NCI-H1105 treated with DMSO at 0.1 percent for 48 hours (cell line): ENCODE results near the gene ETDA.
"Not testable (repeated sequence)": the region's sequence is repeated elsewhere in the genome, so short reads cannot be mapped to it uniquely, and the experiment has no call there.

ENCODE experiments used
- DNase-seq: peaks from one replicate; lab custom pipeline; 2025; lab: John Stamatoyannopoulos, UW

The ETDA gene

DNA sequence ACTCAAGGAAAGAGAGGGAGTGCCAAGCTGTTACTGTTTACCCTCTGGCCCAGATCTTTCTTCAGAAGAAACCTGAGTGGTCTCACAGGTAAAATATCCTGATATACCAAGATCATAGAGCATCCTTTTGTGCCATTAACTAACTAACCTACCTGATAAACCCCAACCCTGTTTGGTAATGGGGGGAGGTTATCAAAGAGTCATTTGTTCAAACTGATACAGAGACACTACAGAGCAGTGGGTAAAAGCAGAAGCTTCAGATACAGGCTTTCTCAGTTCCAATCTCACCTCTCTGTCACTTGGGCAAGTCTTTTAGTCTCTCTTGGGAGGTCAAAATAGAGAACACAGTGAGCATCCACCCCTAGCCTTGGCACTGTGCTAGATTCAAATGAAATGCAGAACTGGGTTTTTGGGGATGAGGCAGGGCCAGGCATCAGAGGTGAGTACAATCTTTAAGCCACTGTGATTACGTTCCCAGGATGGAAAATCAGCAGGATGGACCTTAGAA is at the start of gene ETDA:
Gene ETDA, plus strand, starts transcription at position 51 of the 508 bp plus-strand sequence. CDS start 1,216 bp downstream, outside the sequence.
- DNase-seq, result not testable (repeated sequence)

DNA sequence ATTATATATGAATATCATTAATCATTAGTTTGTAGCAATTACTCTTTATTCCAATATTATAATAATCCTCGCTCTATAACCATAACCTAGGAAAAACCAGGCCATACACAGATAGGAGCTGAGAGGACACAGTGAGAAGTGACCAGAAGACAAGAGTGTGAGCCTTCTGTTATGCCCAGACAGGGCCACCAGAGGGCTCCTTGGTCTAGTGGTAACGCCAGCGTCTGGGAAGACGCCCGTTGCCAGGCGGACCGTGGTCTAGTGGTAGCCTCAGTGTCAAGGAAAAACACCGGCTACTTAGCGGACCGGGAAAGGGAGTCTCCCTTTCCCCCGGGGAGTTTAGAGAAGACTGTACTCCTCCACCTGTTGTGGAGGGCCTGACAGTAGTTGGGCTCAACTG is 45.4 kb upstream of the ETDA start:
- DNase-seq, result not testable (repeated sequence)

DNA sequence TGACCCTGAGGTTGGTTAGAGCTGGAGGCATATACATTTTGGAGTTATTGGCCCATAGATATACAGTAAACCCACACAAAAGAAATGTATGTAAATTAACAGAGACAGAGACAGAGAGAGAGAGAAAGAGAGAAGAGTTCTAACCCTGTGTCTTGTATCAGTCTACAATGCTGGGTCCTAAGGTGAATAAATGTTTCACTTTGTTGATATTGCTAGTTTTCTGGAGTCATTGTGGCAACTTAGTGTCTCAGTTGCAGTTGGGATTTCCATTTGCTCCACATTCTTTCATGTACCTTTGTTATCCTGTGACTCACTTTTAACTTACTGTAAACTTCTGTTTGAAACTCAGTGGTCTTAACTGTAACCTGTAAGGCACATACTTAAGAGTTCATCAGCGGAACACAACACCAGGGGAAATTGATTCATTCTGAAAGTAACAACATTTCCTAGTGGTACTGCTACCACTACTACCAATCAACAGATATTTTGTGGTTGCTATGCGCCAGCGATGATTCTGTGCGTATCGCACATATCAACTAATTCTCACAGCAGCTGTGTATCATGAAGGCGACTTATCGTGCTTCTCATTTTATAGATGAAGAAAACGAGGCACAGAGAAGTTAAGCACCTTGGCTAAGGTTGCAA is 38.5 kb upstream of the ETDA start:
- no peak for DNase-seq

DNA sequence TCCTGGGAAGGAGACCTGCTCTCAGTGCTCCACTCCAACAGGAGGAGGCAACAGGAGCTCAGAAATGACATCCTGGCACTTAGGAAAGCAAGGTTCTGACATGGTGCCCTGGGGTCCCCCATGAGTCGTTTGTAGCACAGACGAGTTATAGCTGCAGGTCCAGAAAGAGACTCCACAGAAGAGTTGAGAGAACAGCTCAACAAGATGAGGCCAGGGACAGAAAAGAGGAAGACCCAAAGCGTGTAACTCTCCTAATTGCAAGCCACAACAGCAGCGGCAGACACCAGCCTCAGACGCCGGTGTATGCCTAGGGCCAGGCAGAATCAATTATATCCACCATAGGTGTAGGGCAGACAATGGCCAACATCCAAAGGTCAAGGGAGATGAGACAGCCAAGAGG is 5.9 kb upstream of the ETDA start:
- not testable (repeated sequence) for DNase-seq

DNA sequence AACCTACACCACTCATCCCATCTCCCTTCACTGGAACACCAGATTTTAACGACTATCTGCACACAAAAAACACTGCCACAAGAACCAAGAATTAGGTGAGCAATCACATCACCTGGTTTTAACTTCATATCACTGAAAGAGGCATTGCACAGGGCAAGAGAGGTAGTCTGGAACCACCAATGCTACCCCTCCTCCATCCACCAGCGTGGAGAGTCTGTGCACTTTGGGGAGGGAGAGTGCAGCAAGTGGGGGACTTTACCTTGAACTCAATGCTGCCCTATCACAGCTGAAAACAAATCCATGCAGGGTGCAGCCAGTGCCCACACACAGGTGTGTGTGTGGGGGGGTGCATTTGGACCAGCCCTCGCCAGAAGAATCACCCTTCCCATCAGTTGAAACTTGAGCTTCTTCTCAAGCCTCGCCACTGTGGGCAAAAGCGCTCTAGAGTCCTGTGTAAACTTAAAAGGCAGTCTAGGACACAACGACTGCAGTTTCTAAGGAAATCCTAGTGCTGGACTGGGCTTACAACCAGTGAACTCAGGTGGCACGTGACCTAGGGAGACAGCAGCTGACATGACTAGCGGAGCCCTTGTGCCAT is 4.3 kb downstream of the ETDA start:
- DNase-seq, result not testable (repeated sequence)

DNA sequence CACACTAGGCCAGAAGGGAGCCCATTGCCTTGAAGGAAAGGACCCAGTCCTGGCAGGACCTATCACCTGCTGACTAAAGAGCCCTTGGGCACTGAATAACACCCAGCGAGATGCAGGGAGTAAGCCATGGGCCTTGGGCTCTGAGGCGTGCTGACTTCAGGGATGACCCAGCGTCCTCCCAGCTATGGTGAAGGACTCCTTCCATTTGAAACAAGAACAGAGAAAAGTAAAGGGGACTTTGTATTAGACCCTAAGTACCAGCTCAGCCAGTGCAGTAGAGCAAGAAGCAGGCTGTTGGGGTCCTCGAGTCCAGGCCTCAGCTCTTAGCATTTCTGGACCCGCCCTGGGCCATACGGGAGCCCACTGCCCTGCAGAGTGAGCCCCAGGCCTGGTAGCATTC is 5.1 kb downstream of the ETDA start:
- no peak for DNase-seq

DNA sequence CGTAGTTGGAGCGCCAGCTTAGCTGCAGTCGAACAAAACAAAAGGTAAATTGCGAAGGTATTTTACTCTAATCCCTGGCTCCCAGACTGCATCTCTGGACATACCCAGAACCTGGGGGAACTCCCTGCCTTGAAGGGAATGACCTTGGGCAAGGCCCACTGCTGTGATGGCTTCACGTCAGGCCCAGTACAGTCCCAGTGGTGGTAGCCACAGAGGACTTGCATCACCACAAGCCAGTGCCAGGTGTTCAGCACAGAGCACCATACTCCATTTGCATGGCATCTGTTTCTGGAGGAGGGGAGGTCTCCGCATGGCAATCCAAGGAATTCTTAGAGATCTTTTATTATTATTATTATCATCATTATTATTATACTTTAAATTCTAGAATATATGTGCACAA is 5.6 kb downstream of the ETDA start:
- no peak for DNase-seq

DNA sequence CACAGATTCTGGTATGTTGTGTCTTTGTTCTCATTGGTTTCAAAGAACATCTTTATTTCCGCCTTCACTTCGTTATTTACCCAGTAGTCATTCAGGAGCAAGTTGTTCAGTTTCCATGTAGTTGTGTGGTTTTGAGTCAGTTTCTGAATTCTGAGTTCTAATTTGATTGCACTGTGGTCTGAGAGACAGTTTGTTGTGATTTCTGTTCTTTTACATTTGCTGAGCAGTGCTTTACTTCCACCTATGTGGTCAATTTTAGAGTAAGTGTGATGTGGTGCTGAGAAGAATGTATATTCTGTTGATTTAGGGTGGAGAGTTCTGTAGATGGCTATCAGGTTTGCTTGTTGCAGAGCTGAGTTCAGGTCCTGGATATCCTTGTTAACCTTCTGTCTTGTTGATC is 9.1 kb downstream of the ETDA start:
- not testable (repeated sequence) for DNase-seq

DNA sequence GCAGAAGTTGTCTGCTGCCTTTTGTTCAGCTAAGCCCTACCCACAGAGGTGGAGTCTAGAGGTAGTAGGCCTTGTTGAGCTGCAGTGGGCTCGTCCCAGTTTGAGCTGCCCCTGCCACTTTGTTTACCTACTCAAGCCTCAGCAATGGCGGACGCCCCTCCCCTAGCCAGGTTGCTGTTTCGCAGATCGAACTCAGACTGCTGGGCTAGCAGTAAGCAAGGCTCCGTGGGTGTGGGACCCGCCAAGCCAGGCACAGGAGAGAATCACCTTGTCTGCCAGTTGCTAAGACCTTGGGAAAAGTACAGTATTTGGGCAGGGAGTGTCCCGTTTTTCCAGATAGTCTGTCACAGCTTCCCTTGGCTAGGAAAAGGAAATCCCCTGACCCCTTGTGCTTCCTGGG is 11.5 kb downstream of the ETDA start:
- DNase-seq, result not testable (repeated sequence)

DNA sequence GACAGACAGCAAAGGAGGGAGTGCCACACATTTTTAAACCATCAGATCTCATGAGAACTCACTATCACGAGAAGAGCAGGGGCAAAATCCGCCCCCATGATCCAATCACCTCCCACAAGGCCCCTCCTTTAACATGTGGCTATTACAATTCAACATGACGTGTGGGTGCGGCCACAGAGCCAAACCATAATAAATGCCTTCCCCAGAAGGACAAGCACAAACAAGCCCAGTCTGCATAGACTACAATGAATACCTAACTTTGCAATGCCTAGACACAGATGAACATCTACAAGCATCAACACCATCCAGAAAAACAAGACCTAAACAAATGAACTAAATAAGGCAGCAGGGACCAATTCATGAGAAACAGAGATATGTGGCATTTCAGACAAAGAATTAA is 12.3 kb downstream of the ETDA start:
- no peak for DNase-seq

DNA sequence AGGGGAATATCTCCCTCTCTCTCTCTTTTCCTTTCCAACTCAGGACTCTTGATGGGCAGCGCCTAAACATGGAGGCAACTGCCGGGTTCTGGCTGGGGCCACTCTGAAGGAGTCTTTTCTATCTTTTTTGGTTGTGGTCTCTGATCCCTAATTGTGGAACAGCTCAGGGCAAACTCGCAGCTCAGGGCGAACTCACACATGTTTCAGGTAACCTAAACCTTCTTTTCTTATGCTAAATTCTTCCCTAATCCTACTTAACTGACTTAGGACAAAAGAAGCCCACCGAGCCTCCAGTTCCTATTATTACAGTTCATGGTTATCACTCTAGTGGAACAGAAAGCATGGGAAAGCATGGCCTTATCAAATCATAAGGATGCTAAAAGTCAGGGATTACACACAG is 21.3 kb downstream of the ETDA start:
- no peak for DNase-seq

DNA sequence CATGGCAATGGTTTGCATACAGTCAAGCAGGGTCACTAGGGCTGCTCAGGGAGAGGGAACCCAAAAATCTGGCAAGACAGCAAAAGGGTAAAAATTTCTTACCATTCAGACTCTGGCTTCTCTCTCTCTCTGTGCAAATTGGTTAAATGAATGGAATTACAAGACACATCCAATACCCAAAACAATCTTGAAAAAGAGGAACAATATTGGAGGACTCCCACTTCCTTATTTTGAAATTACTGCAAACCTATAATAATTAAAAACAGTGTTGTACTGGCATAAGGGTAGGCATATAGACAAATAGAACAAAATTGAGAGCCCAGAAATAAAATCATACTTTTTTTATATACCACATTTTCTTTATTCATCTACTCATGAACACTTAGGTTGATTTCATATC is 24.1 kb downstream of the ETDA start:
- no peak for DNase-seq

DNA sequence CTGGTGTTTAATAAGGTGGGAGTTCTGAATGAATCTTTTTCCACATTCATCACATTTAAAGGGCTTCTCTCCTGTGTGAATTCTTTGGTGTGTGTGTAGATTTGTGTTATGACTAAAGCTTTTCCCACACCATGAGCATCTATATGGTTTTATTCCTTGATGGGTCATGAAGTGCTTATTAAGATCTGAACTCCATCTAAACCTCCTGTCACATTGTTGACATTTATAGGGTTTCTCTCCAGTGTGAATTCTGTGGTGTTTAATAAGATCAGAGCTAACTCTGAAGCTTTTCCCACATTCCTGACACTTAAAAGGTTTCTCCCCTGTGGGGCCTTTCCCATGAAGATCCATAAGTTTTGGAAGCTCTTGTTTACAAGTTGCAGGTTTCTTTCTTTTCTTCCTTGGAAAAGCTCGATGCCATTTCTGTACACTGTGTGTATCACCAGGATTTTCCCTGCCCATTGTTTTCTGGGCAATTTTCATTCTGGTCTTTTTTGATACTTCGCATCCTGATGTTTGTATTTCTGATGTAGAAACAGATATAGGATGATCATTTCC is 35.5 kb downstream of the ETDA start:
- DNase-seq, result no peak

DNA sequence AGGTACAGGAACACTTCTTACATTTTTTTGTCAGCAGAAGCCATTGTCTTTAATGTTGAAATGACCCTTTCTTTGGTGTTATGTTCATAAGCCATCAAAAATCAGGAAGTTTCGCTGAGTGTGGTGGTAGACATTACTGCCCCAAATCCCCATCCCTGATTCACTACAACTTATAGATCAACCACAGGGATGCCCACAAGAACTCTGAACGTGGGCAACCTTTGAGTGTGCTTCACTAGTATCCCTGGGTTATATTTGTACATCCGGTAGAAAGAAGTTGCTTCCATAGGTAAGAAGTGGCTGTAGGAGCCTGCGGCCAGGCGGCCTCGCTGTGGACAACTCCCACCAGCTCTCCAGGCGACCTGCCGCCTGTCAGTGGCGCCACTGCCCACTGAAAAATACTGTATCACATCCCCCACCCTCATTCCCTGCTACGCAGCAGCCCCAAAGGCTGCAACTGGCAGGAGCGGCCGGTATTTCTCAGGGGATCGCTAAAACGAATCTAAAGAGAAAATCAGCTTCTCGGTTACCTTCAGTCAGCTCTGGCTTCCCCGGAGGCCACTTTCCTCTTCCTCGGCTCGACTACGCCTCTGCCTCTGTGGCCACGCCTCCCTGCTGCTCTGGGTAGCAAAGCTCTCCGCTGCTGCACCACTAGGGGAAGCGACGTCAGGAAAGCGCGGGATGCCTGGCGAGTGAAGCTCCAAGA is 43.5 kb downstream of the ETDA start:
- peak; percentile 54 for DNase-seq

DNA sequence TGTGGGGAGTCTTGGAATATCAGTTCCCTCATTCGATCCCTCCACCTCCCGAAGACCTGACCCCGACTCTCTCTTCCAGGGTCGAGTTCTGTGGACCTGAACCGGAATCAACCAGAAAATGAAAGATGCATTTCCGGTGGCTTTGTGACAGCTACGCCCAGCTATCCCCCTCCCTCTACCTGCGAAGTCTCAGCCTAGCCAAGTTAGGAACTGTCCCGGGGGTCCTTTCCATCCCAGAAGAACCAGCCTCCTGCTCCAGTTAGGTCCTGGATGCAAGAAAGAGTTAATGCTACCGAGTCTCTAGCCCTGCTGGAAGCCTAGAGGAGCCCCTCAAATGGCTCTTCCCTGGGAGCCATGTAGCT is 44.1 kb downstream of the ETDA start:
- no peak for DNase-seq

DNA sequence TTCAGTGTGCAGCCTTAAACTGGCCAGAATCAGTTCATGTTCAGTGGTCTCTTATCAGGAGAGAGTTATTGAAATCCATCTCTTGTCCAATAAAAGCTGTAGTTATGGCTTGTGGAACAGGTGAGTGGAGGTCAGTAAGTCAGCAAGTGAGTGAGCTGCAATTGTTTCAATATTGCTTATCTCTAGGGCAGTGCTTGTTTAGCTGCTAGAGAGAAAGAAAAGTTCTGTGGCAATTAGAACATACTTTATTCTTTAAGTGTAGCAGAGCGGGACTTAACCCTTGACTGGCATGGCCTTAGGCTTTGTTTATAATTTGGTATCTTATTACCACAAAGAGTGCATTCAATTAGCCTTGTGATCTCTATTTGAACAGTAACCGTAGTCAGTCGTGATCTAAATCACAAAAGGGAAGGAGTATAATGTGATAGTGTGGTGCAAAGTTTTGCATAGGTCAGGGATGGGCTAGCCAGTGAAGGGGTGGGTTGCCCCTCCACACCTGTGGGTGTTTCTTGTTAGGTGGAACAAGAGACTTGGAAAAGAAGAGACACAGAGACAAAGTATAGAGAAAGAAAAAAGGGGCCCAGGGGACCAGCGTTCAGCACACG is 50.5 kb downstream of the ETDA start:
- no peak for DNase-seq
